ENCODE data around the gene INTS15. TPM values are rescaled to one million over a fixed set of nuclear protein-coding genes. Genes with fewer than 3 reads are reported as not detected.

The INTS15 gene
- total and polyA plus RNA-seq, 9 of the 15 experiments (the other 6 are each of a cell fraction or from before 2014, with no cell fraction given): 0.52 to 28.9 (median 11.6) TPM

DNA sequence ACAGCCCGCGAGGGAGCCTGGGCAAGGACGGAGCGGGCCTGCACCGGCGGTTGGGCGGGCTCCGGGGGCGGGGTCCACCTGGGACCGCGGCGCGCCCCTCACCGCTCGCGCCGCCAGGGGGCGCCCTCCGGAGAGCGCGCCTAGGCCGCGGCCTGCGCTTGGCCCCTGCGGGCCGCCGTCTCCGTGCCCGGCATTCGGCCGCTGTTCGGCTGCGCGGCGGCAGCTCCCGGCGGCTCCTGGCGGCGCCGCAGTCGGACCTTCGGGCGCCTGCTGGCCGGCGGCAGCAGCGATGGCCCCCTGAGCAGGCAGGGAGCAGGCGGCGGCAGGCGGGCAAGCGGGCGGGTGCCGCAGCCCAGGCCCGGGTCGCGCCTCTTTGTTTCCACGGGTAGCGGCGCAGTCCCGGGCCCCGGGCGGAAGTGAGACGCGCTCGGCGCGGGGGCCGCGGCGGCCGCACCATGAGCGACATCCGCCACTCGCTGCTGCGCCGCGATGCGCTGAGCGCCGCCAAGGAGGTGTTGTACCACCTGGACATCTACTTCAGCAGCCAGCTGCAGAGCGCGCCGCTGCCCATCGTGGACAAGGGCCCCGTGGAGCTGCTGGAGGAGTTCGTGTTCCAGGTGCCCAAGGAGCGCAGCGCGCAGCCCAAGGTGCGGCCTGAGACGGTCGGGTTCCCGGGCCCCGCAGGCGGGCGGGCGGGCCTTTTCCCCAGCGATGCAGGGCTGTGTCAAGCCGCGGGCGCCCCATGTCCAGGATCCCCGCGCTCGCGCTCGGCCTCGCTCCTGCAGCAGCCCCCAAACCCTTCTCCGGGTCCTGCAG lies at the start of gene INTS15 (continued):
- TF ChIP-seq, protein P1, sequence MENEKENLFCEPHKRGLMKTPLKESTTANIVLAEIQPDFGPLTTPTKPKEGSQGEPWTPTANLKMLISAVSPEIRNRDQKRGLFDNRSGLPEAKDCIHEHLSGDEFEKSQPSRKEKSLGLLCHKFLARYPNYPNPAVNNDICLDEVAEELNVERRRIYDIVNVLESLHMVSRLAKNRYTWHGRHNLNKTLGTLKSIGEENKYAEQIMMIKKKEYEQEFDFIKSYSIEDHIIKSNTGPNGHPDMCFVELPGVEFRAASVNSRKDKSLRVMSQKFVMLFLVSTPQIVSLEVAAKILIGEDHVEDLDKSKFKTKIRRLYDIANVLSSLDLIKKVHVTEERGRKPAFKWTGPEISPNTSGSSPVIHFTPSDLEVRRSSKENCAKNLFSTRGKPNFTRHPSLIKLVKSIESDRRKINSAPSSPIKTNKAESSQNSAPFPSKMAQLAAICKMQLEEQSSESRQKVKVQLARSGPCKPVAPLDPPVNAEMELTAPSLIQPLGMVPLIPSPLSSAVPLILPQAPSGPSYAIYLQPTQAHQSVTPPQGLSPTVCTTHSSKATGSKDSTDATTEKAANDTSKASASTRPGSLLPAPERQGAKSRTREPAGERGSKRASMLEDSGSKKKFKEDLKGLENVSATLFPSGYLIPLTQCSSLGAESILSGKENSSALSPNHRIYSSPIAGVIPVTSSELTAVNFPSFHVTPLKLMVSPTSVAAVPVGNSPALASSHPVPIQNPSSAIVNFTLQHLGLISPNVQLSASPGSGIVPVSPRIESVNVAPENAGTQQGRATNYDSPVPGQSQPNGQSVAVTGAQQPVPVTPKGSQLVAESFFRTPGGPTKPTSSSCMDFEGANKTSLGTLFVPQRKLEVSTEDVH (IDR thresholded peaks at IDR 0.05; ENCODE audit: low read depth, partially characterized antibody): no peak
- TF ChIP-seq NFATC3 (IDR thresholded peaks at IDR 0.05) (no peak), RFX5 (IDR thresholded peaks at IDR 0.05; ENCODE audit: low read depth, low read length) (no peak), PCBP2 (IDR thresholded peaks at IDR 0.05; ENCODE audit: low read depth, low read length, poor library complexity, severe bottlenecking) (no peak), MED1 (CRISPR knock-in tag; IDR thresholded peaks at IDR 0.05; ENCODE audit: borderline replicate concordance) (no peak), SNIP1 (IDR thresholded peaks at IDR 0.05; ENCODE audit: low read depth) (no peak), NCOR1 (IDR thresholded peaks at IDR 0.05) (no peak), MTA2 (IDR thresholded peaks at IDR 0.05; ENCODE audit: low read depth) (no peak), PHB2 (IDR thresholded peaks at IDR 0.05; ENCODE audit: low read depth) (no peak), TBP (optimal IDR thresholded peaks at IDR 0.05; ENCODE audit: low read depth, low read length) (peak; percentile 91), SUPT5H (IDR thresholded peaks at IDR 0.05) (0 out of 2 replicates have a peak, but pooled peaks have one; percentile 10), KLF1 (tag; IDR thresholded peaks at IDR 0.05) (peak; percentile 73; the same call in 1 of the 2 replicates), EP300 (IDR thresholded peaks at IDR 0.05; ENCODE audit: low read length) (peak; percentile 23; the same call in 1 of the 2 replicates), RBM34 (IDR thresholded peaks at IDR 0.05; ENCODE audit: borderline replicate concordance, insufficient read depth, low read length) (0 out of 2 replicates have a peak, but pooled peaks have one; percentile 17)
- TF ChIP-seq, protein P2, sequence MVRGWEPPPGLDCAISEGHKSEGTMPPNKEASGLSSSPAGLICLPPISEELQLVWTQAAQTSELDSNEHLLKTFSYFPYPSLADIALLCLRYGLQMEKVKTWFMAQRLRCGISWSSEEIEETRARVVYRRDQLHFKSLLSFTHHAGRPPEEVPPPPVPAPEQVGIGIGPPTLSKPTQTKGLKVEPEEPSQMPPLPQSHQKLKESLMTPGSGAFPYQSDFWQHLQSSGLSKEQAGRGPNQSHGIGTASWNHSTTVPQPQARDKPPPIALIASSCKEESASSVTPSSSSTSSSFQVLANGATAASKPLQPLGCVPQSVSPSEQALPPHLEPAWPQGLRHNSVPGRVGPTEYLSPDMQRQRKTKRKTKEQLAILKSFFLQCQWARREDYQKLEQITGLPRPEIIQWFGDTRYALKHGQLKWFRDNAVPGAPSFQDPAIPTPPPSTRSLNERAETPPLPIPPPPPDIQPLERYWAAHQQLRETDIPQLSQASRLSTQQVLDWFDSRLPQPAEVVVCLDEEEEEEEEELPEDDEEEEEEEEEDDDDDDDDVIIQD (CRISPR knock-in tag; IDR thresholded peaks at IDR 0.05): no peak
- TF ChIP-seq, protein P3, sequence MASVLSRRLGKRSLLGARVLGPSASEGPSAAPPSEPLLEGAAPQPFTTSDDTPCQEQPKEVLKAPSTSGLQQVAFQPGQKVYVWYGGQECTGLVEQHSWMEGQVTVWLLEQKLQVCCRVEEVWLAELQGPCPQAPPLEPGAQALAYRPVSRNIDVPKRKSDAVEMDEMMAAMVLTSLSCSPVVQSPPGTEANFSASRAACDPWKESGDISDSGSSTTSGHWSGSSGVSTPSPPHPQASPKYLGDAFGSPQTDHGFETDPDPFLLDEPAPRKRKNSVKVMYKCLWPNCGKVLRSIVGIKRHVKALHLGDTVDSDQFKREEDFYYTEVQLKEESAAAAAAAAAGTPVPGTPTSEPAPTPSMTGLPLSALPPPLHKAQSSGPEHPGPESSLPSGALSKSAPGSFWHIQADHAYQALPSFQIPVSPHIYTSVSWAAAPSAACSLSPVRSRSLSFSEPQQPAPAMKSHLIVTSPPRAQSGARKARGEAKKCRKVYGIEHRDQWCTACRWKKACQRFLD (CRISPR knock-in tag; IDR thresholded peaks at IDR 0.05): peak; percentile 70; the same call in 1 of the 2 replicates
- TF ChIP-seq, protein P4, sequence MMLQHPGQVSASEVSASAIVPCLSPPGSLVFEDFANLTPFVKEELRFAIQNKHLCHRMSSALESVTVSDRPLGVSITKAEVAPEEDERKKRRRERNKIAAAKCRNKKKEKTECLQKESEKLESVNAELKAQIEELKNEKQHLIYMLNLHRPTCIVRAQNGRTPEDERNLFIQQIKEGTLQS (IDR thresholded peaks at IDR 0.05): no peak
- TF ChIP-seq, protein P4 (CRISPR knock-in tag; conservative IDR thresholded peaks at IDR 0.05): no peak
- TF ChIP-seq, protein P5, sequence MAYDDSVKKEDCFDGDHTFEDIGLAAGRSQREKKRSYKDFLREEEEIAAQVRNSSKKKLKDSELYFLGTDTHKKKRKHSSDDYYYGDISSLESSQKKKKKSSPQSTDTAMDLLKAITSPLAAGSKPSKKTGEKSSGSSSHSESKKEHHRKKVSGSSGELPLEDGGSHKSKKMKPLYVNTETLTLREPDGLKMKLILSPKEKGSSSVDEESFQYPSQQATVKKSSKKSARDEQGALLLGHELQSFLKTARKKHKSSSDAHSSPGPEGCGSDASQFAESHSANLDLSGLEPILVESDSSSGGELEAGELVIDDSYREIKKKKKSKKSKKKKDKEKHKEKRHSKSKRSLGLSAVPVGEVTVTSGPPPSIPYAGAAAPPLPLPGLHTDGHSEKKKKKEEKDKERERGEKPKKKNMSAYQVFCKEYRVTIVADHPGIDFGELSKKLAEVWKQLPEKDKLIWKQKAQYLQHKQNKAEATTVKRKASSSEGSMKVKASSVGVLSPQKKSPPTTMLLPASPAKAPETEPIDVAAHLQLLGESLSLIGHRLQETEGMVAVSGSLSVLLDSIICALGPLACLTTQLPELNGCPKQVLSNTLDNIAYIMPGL (CRISPR knock-in tag; IDR thresholded peaks at IDR 0.05): no peak; the same call in 1 of the 2 replicates

All from K562 (cell line).